NCI-H1105 treated with DMSO at 0.1 percent for 48 hours (cell line): Measurements from ENCODE around the gene ITLN2.
"Not testable (repeated sequence)": the region's sequence is repeated elsewhere in the genome, so short reads cannot be mapped to it uniquely, and the experiment has no call there.

Experiments
- DNase-seq: peaks from one replicate; lab custom pipeline; 2025; lab: John Stamatoyannopoulos, UW

ITLN2 gene

DNA sequence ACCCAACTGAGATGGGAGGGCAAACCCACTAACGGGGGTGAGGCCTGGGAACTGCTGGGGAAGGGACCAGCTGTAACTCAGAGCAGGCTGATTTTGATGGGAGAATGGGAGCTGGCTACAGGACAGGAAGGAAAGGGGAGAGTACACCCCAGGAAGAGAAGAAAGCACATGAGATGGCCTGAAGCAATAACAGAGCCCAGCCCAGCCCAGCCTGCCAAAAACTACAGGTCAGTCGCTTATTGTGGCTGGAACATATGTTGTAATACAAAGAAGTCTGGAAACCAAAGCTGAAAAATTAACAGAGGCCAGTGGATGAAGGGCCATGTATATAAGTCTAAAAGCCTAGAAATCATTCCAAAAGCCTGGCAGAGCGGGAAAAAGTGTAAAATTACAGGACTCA lies 1.6 kb downstream of the ITLN2 start:
- DNase-seq, result no peak

- DNase-seq, result no peak
These were observed 2.5 kb downstream of the ITLN2 start for GRCh38 chr1:160952129-160952510.

- no peak for DNase-seq
These were observed 3.0 kb downstream of the ITLN2 start for GRCh38 chr1:160951443-160952128.

- DNase-seq, result no peak
These were observed 4.0 kb downstream of the ITLN2 start for GRCh38 chr1:160950657-160951056.

DNA sequence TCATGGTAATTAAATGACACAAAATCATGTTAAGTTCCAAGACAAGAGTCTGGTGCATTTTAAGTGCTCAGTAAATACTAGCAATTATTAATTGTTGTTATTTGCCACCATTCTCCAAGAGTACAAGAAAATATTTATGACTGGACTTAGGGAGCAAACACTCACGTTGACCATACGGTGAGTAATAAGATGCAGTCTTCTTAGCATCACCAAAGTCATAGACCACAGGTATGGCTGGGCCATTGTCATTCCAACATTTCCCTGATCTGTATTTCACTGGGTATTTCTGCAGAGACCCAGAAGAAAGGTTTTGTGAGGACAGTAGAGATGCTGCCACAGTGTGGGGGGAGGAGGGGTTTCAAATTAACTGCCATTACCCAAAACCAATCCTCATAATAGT lies 4.7 kb downstream of the ITLN2 start:
- no peak for DNase-seq

GRCh38 chr1:160949216-160949880 lies 5.3 kb downstream of the ITLN2 start:
- DNase-seq, result not testable (repeated sequence)

DNA sequence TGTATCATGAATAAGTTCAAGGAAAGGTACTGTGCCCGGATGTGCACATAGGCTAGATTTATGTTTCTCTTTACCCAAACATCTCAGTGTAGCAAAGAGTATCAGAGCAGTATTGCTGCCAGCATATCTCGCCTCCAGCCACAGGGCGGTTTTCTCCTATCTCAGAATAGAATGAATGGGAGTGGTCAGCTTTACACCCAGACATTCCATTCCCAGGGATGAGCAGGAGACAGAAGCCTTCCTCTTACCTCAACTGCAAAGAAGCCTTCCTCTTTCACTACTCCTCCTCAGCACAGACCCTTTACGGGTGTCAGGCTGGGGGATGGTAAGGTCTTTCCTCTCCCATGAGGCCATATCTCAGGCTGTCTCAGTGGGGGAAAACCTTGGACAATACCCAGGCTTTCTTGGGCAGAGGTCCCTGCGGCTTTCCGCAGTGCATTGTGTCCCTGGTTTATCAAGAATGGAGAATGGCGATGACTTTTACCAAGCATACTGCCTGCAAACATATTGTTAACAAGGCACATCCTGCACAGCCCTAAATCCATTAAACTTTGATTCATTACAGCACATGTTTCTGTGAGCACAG lies 7.3 kb downstream of the ITLN2 start:
- not testable (repeated sequence) for DNase-seq

DNA sequence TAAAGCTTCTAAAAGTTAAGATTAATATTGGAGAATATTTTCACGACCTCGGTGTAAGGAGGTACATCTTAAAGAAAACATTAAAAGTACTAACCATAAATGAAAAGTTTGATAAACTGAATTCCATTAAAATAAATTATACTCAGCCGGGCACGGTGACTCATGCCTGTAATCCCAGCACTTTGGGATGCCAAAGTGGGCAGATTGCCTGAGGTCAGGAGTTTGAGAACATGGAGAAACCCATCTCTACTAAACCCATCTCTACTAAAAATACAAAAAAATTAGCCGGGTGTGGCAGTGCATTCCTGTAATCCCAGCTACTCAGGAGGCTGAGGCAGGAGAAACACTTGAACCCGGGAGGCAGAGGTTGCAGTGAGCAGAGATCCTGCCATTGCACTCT lies 8.7 kb downstream of the ITLN2 start:
- DNase-seq, result not testable (repeated sequence)

- no peak for DNase-seq
These were observed 9.5 kb downstream of the ITLN2 start for GRCh38 chr1:160945079-160945478.

DNA sequence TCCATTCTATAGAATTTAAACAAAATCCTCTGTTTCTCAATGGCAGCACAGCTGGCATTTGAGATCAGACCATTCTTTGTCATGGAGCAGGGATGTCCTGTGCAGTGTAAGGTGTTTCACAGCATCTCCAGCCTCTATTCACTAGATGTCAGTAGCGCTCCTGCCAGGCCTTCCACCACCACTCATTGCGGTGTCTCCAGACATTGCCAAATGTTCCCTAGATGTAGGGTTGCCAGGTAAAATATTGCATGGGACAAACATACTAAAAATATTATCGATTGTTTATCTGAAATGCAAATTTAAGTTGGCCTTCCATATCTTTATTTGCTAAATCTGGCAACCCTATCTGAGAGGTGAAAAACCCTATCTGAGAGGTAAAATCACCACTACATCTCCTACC lies 11.7 kb downstream of the ITLN2 start:
- DNase-seq, result no peak

- not testable (repeated sequence) for DNase-seq
These were observed 17.9 kb downstream of the ITLN2 start for GRCh38 chr1:160936666-160937065.

GRCh38 chr1:160935527-160936258 lies 18.9 kb downstream of the ITLN2 start:
- no peak for DNase-seq

GRCh38 chr1:160933305-160933704 lies 21.3 kb downstream of the ITLN2 start:
- not testable (repeated sequence) for DNase-seq

DNA sequence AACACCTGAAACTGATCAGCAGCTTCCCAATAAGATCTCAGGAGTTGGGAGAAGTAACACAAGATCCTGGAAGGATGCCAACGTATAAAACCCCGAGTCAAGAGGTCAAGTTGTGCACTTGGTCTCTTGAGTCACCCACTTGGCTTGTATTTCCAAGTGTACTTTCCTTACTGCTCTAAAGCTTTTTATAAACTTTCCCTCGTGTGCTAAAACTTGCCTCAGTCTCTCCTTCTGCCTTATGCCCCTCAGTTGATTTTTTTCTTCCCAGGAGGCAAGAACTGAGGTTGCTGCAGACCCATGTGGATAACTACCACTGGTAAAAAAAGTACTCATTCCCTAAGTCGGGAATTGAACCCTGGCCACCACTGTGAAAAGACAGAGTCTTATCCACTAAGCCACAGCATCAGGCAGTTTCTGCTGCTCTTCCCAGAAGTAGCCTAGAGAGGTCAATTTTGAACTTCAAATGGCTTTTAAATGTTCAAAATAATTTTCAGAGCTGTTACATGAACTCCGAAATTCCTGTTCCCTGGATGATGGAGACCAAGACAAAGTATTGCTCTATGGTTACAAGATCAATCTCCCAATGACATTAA lies 28.9 kb downstream of the ITLN2 start:
- DNase-seq, result no peak

DNA sequence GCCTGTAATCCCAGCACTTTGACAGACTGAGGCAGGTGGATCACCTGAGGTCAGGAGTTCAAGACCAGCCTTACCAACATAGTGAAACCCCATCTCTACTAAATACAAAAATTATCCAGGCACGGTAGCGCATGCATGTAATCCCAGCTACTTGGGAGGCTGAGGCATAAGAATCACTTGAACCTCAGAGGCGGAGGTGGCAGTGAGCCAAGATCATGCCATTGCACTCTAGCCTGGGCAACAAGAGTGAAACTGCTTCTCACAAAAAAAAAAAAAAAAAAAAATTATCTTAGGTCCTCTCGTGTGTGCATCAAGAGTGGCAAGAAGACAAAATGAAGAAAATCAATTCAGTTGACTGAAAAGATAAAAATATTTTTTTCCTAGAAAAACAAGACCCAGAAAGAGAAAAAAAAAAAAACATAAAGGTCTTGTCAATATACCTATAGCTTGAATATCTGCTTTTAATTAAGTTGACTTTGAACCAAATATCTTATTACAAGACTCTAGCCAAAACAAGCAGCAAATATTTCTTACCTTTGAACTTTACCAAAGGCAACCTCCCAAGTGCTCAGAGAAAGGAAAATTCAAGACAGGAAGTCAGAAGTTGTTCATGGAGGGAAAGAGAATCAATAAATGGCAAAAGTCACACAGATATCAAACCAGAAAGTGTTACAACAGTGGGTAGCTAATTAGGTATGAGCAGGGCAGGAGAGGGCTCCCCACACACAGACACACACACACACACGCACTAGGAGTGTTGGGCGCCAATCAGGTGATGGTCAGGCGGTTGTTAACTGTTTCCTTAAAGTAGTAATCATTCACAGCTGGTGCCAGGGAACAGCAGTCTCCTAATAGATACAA lies 29.6 kb downstream of the ITLN2 start:
- DNase-seq, result no peak

DNA sequence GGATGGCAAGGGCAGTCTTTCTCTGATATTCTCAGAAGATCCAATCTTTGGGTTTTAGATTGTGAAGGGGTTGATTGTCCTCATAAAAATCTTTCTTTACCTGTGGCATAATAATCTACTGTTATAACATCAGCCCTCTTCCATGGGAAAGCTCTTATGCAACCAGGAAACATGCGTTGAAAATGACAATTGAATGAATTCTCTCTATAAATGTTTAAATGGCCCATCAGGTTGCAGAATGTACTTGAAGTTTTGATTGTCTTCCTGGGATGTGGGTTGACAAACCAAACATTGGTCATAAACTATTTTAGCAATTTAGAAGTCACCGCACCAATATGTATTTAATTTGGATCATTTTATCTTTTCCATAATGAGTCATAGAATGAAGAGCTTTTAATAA lies 37.9 kb downstream of the ITLN2 start:
- no peak for DNase-seq

- DNase-seq, result not testable (repeated sequence)
These were observed 41.4 kb downstream of the ITLN2 start for GRCh38 chr1:160913229-160913628.

- DNase-seq, result no peak
These were observed 42.7 kb downstream of the ITLN2 start for GRCh38 chr1:160911925-160912324.

GRCh38 chr1:160911441-160911840 lies 43.2 kb downstream of the ITLN2 start:
- DNase-seq, result no peak

- DNase-seq, result no peak
These were observed 44.3 kb downstream of the ITLN2 start for GRCh38 chr1:160910170-160910750.

DNA sequence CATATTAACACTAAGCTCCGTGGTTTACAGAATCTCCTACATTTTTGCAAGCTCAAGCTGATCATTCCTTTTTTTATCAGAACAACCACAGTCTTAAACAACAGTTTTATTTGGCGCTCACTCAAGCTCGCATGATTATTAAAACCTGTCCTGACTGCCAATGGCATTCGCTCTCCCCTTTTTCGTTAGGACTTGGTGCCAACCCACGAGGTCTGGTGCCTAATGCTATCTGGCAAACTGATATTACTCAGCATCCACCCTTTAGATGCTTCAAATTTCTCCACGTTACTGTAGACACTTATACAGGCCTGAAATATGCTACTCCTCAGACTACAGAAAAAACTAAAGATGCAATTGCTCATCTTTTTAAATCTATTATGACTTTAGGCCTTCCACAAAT lies 46.6 kb downstream of the ITLN2 start:
- no peak for DNase-seq
